NCI-H2171 (cell line): ENCODE data around the gene DAGLA.

Experiments used
- DNase-seq: peaks from one replicate; lab custom pipeline; 2025; lab: John Stamatoyannopoulos, UW

The DAGLA gene

GRCh38 chr11:61763930-61764605, 83.9 kb downstream of the DAGLA start:
- no peak for DNase-seq

GRCh38 chr11:61764606-61765260, 84.5 kb downstream of the DAGLA start:
- no peak for DNase-seq

- no peak for DNase-seq
These were observed 85.5 kb downstream of the DAGLA start for GRCh38 chr11:61765550-61766253.

- no peak for DNase-seq
These were observed 86.2 kb downstream of the DAGLA start for GRCh38 chr11:61766353-61766841.

GRCh38 chr11:61768376-61769076, 88.3 kb downstream of the DAGLA start:
- no peak for DNase-seq

- no peak for DNase-seq
These were observed 89.2 kb downstream of the DAGLA start for GRCh38 chr11:61769169-61769920.

- no peak for DNase-seq
These were observed 89.9 kb downstream of the DAGLA start for GRCh38 chr11:61769946-61770683.

- no peak for DNase-seq
These were observed 91.2 kb downstream of the DAGLA start for GRCh38 chr11:61771195-61771894.

- DNase-seq = no peak
These were observed 91.8 kb downstream of the DAGLA start for GRCh38 chr11:61771985-61772455.

GRCh38 chr11:61773356-61773755, 93.2 kb downstream of the DAGLA start:
- DNase-seq = no peak

- no peak for DNase-seq
These were observed 93.6 kb downstream of the DAGLA start for GRCh38 chr11:61773809-61774208.

GRCh38 chr11:61774411-61774810, 94.2 kb downstream of the DAGLA start:
- DNase-seq = no peak

- DNase-seq = no peak
These were observed 94.9 kb downstream of the DAGLA start for GRCh38 chr11:61775106-61775505.

GRCh38 chr11:61775606-61776554, 95.7 kb downstream of the DAGLA start:
- no peak for DNase-seq

GRCh38 chr11:61776561-61777075, 96.4 kb downstream of the DAGLA start:
- DNase-seq = no peak

- no peak for DNase-seq
These were observed 97.3 kb downstream of the DAGLA start for GRCh38 chr11:61777234-61778090.

- DNase-seq = no peak
These were observed 98.2 kb downstream of the DAGLA start for GRCh38 chr11:61778357-61778886.
